ENCODE measurements around the gene ZSWIM4.

GRCh38 chr19:13790354-13790753 is 4.9 kb upstream of the ZSWIM4 start:
- TF ChIP-seq CTCF (conservative IDR thresholded peaks at IDR 0.05; ENCODE audit: low read depth, low read length) (no peak), EZH2 (IDR thresholded peaks at IDR 0.05; ENCODE audit: borderline replicate concordance, low read depth, low read length, poor library complexity, severe bottlenecking) (no peak)
